Measurements from ENCODE around the gene ZBTB46.
"Not testable (repeated sequence)": the region's sequence is repeated elsewhere in the genome, so short reads cannot be mapped to it uniquely, and the experiment has no call there.

Gene ZBTB46

DNA sequence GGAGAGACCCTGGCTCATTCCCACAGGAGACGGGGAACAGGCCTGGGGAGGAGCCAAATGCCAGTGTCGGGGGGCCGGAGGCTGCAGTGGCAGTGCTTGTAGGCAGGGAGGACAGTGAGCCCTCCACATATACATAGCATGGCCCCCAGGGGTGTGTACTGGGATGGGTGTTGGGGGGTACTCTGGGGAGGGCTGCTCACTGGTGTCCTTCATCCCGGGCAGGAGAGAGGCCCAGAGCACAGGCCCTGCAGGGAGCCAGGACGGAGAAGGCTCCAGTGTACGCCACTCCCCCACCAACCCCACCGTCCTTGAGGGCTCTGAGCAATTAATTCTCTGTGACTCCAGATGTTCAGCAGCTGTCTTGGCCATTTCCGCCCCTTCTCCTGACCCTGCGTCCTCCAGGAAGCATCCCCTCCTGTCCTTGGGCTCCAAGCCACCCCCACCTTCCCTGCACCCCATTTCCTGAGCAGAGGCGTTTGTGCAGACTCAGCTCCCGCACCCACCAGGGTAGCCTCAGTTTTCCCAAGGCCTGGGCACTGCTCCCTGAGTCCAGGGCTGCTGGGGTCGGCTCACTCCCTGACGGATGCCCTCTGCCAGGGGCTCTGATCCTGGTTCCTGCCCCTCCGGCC is 26.8 kb upstream of the ZBTB46 start:
- DNase-seq = peak; percentile 69

DNA sequence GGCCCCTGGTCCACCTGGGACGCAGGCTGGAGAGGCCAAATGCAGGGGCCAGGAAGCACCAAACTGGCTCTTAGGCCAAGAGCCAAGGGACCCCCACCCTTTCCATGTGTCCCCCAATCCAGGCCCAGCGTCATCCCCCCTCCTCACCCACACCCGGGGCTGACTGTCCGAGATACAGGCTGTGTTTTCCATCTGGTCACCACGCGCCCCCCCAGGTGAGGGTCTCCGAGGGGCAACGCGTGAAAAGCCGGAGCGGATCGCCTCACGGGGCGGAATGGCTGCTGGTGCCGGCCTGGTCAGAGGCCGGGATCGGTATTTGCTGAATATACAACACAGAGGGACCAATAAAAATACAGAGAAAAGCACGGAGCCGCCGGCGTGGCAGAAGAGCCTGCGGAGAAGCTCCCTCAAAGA is 25.0 kb upstream of the ZBTB46 start:
- no peak for DNase-seq

DNA sequence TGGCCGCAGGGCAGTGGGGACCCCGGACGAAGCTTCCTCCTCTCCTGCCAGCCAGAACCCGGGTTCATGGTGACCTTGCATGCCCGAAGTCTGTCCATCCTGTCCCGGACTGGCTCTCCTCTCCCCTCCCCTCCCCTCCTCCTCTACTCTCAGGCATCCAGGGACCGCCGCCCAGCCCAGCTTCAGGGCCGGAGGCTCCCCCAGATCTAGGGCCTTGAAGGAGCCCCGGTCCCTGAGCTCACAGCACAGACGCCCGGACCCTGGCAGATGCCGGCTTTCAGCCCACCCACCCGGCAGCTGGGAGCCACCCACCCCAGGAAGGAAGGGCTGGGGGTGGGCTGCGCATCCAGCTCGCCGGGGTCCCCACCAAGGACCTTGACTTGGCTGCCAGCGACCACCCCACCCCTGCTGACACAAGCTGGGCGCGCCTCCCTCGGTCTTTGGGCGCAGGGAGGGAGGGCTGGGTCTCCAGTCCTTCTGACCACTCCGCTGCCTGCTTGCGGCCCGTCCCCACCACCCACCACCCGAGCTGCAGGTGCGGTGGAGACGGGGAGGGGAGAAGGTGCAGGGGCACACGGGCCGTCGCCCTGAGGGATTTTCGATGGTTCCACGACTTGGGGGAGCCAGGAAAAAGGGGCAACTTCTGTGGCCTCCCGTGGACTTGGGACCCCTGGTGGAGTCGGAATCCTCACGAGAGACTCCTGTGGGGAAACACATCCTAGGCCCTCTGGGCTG is 24.5 kb upstream of the ZBTB46 start:
- no peak for DNase-seq

DNA sequence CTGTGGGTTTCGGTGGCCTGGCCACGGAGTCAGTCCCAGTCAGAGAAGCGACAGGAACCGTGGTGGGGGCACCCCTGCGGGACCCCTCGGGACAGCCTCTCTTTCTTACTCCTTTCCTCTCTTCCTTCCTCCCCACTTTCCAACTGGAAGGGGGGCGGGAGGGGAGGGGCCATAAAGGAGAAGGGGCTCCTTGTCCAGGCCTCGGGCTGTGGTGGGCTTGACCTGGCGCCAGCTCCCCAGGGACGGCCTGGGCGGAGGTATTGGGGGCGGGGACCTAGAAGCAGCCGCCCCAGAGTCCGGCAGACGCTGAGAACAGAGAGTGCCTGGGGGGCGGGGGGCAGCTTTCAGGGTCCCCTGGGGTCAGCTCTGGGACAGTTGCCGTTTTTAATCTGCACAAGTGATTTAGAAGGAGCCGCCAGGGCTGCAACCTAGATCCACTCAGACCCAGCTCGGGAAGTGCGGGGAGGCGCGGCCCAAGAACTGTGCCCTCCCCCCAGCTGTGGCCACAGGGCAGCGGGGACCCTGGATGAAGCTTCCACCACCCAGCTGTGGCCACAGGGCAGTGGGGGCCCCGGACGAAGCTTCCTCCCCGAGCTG is 23.8 kb upstream of the ZBTB46 start:
- peak; percentile 77 for DNase-seq

DNA sequence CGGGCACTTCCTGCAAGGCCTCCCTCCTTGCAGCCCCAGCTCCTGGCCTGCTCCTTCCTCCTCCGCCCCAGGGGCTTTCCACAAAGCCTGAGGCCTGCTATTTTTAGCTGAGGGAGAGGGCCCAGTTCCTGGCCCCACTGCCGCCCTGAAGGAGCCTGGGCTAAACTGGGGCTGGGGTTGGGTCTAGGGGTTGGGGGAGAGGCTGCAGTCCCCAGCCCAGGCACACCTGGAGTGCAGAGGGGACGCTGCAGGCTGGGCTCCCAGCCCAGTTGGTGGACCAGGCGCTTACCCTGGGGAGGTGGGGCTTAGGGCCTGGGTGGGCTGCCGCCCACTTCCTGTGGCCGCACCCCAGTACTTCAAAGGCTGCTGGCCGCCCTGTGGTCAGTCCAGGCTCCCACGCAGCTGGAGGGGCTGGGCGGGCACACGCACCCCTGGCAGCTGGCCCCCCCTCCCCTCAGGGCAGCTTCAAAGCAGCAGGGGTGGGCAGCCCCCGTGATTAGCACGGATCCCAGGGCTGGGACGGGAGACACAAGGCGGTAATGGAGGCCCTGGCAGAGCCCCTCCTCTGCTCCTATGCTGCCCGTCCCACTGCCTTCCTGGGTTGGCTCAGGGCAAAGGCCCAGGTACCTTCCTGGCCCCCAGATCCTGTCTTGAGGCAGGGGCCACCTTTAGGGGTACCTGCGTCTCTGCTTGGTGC is 23.2 kb upstream of the ZBTB46 start:
- DNase-seq = peak; percentile 74

DNA sequence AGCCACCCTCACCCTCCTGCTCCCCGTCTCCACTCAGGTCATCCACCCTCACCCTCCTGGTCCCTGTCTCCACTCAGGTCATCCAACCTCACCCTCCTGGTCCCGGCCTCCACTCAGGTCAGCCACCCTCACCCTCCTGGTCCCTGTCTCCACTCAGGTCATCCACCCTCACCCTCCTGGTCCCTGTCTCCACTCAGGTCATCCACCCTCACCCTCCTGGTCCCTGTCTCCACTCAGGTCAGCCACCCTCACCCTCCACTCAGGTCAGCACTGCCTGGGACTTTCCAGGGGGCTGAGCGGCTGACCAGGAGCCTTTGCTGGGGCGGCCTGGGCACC is 22.6 kb upstream of the ZBTB46 start:
- not testable (repeated sequence) for DNase-seq

DNA sequence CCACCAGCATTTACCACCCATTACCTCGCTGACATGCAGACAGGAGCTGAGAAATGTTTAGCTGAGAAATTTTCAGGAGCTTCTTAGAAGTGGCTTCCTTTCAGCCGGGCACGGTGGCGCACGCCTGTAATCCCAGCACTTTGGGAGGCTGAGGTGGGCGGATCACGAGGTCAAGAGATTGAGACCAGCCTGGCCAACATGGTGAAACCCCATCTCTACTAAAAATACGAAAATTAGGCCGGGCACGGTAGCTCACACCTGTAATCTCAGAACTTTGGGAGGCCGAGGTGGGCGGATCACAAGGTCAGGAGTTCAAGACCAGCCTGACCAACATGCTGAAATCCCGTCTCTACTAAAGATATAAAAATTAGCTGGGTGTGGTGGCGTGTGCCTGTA is 20.5 kb upstream of the ZBTB46 start:
- DNase-seq = not testable (repeated sequence)

DNA sequence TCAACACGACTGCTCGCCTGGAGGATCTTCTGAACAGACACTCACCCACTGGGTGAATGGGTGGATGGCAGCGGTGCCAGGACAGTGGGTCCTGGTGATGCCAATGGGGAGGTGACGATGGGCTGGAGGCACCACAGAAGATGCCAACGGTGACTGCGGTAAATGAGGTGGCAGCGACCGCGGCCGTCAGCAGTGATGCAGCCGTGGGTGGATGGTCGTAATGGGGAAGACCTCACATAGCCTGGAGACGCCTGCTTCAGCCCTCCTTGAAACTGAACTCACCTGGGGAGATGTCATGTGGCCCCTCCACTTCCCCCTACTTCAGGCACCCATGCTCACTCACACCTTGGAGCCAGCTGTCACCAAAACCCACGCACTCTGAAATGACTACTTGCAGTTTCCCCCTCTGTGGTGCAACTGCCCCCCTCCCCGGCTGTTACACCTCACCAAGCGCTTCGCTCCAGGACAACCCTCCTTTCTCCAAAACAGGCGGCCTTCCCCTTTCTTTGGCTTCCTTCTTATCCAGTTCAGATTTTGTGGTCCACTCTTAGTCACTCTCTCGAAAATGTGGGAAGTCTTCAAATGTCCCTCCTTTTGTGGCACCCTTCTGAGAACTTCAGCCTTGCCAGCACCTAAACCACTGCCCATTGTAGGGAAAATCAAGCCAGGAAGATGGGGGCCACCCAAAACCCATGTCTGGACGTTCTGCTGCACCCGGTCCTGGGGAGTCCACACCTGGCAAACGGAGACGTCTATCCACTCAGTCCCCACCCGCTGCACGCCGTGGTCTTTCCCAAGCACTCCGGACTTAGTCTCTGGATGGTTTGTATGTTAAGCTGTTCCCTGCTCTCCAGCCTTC is 19.9 kb upstream of the ZBTB46 start:
- DNase-seq = no peak

DNA sequence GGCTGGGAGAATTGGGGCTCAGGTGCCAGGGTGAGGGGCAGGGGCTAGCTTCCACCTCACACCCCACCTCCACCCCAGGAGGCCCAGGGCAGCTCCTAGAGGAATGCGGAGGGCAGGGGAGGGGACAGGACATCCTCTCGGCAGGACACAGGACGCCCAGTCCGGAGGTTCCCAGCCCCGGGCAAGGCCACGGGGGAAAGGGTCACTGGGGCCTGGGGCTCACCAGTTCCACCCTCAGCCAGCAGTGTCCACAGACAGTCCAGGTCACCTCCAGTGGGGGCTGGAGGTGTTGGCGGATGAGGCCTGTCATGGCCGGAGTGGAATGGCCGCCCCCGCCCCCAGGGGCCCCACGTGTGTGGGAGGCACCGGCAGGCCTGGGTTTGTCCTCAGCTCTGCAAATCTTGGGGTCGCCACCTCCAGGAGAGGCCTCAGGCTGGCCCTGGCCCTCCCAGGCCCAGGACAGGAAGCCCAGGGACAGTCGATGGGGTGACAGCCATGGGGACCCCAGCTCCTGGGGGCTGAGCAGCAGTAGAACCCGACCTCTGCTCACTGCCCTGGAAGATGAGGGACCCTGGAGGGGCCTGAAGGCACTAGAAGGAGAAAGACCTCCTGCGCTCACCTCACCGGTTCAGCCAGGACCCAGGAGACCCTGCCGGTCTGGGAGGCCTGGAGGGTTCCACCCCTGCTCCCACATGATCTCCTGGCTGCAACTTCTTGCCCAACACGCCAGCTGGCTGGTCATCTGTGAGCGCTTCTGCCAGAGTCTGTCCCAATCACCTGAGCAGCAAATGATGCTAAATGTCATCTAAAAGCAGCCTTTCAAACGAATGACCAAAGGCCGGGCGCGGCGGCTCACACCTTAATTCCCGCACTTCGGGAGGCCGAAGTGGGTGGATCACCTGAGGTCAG is 17.2 kb upstream of the ZBTB46 start:
- DNase-seq = peak; percentile 30

DNA sequence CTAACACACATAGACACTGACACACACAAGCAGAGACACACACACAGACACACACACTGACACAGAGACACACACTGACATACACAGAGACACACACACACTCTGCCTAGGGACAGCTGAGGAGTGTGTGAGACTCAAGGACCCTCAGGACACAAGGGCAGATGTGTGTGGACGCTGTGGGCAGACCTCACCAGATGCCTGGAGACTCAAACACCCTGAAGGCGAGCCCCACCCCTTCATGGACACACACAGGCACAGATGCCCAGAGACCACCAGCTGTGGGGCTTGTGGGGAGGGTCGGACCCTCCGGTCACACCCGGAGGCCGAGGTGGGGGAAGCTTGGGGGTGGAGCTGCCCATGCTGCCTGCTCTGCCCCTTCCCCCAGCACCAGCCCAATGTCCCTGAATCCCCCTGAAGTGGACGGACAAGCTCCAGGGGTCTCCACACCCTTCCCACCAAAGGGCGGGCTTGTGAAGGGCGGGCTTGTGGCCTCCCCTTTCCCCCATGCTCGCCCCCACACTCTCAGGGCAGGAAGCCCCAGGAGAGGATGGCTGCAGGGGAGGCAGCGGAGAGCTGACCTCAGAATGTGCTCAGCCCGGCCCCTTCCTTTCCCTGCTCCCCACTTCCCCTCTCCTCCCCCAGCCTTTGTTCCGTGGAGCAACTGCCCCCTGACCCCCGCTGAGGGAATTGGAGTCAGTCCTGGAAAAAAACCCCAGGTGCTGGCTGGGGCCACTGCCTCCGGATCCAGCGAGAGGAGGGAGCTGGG is 16.4 kb upstream of the ZBTB46 start:
- DNase-seq = peak; percentile 61

DNA sequence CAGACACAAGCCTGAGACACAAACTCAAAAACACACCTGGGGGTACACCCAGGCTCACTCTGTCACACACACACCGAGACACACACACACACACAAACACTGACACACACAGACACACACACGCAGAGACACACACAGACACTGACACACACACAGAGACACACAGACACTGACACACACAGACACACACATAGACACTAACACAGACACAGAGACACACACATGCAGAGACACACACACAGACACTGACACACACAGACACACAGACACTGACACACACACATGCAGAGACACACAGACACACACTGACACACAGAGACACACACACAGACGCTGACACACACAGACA is 15.8 kb upstream of the ZBTB46 start:
- DNase-seq = no peak

DNA sequence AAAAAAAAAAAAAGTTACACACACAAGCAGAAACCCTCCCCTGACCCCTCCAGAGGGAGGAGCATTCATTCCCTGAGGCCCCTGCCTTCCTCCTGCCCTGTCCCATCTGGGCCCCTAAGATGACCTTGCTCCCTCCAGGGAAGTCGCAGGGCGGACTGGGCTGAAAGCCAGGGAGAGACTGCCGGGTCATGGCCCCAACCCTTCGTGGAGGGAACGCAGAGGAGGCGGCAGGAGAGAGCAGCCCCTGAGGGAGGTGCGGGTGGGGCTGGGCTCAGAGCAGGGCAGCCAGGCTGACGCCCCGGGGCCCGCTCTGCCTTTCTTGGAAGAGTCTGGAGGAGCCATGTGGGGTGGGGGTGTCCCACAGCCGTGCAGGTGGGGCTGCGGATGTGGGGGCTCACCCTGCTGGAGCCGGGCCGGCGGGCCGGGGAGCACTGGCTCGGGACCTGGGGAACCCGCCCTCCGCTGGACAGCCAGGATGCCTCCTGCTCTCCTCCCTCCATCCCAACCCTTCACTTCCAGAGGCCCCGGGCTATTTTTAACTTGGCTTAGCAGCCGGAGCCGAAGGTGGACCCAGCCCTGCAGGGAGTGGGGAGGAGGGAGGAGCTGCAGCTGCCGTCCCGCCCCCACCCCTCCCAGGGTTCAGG is 15.2 kb upstream of the ZBTB46 start:
- peak; percentile 89 for DNase-seq

DNA sequence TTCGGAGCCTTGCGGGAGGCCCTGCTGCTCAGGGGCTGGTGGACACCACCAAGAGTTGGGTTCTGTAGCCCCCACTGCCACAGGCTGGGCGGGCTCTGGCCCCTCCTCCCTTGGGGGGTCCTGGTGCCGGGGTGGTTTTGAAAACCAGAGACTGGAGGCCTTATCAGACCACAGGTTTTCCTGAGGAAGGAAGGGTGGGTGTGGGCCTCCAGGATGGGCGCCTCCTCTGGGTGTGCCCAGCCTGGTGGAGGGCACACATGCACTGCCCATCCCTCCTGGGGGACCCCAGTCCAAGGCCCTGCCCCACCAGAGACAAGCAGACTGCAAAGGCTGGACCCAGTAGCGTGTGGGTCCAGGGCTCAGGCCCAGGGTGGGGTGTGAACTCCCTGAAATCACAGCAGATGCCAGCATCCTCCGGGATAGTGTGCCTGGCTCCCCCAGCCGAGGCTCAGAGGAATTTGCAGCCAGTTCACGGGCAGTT is 13.5 kb upstream of the ZBTB46 start:
- no peak for DNase-seq

DNA sequence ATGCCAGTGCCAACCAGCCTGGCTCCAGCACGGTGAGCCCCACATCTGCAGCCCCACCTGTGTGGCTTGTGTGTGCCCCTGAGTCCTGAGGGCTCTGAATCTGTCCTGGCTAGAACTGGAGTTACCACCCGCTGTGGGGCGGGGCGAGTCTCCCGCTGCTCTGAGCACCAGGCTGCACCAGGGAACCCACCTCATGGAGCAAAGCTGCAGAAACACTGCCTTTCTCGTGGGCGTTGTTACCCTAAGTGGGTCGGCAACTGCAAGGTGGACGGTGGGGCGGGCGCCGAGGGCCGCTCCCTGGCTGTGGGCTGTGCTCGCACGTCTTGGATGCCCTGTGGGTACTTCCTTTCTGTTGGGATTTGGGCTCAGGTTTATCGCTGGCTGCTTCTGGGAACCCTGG is 12.7 kb upstream of the ZBTB46 start:
- no peak for DNase-seq

DNA sequence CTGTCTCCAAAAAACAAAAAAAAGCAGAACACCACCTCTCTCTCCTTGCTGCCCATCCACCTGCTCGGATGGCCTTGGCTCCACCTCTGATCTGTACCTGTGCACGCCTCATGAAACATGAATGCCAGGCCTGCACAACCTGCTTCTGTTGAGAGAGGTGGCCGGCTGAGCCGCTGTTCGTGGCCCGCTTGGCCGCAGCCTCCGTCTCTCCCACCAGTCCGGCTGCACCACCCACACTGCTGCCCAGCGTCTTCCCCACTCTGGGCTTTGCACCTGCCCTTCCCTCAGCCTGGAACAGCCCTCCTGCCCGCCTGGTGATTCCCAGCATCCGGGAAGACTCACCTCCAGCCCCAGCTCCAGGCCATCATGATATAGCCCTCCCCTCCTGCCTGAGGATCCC is 12.2 kb upstream of the ZBTB46 start:
- no peak for DNase-seq

DNA sequence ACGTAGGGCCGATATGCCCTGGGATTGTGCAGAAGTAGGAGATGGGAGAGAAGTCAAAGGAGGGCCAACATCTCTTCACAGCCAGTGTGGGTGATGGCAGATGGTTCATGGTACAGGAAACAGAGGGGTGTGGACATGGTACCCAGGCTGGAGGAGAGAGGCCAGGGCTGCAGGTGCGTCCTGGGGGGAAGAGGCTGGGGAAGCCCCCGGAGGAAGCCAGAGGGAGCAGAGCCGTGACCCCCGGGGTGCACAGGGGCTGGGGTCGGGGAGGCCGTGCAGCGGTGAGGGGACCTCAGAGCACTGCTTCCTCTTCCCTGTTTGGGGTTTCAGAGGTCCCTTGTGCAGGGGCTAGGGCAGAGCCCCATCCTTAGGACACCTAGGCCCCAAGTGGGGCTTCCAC is 11.2 kb upstream of the ZBTB46 start:
- DNase-seq = no peak

DNA sequence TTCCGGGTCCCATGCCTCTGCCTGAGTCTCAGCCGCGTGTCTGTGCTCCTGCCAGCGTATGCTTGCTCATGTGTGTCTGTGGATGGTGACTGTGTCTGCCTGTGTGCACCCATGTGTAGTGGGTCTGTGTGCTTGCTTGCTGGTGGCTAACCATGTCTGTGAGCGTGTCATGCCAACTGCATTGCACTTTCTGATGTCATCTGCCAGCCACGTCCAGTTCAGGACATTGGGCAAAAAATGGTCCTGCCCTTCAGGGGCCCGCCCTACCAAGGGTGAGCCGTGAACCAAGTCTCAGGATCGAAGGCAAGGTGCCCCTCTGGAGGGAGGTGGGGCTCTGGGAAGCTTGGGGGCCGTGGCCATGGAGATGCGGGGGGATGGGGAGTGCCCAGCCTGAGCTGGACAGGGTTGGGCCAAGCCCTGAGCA is 9.4 kb upstream of the ZBTB46 start:
- no peak for DNase-seq

DNA sequence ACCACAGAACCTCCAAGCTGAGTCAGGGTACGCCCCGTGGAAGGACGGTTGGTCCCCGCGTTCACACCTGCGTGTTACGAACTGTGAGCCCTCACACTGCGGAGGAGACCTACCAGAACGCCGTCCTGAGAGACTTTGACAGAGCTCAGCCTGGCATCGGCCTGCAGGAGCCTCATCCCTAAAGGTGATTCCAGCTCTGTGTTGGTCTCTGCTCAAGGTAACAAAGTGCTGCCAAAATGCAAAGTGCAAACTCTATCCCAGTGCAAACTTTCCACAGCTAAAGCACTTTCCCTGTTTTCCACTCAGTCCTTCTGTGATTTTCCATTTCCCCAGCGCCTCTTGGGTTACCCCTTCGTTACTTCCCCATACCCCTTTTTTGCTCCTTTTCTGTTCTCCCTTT is 8.6 kb upstream of the ZBTB46 start:
- no peak for DNase-seq

DNA sequence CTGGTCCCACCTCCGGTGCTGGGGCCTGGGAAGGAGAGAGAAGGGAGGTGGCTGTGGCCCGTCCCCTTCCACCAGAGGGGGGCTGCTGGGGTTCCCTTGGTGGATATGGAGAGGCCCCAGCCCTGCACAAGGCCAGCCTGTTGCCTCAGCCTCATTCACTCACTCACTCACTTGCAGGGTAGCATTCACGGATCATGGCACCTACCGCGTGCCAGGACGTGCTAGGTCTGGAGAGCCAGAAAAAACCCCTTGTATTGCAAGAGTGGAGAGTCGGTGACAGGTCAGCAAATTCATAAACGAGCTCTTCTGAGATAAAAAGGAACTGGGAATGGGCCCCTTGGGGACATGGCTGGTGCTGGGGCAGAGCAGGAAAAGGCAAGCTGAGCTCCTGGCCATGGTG is 6.4 kb upstream of the ZBTB46 start:
- no peak for DNase-seq

Data from femur (tissue), 1 donor.